Measurements from ENCODE around the gene GBP2.

DNA sequence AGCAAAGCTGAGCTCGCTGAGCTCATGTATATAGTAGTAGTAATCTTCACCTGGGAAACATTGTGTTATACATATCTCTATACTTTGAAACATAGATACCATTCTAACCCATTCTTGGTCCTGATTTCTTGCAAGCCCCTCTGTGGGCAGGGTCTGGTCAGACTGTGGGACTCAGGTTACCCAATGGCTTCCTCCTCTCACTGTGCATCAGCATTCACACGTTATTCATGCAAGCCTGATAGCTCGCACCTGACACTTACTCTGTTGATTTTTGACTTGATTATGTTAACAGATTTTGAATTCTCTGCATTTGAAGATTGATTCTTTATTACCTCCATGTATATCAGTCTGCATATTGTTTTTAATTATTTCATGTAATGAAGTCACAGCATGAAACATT is 48.6 kb upstream of the GBP2 start:
- TF ChIP-seq, protein P1, sequence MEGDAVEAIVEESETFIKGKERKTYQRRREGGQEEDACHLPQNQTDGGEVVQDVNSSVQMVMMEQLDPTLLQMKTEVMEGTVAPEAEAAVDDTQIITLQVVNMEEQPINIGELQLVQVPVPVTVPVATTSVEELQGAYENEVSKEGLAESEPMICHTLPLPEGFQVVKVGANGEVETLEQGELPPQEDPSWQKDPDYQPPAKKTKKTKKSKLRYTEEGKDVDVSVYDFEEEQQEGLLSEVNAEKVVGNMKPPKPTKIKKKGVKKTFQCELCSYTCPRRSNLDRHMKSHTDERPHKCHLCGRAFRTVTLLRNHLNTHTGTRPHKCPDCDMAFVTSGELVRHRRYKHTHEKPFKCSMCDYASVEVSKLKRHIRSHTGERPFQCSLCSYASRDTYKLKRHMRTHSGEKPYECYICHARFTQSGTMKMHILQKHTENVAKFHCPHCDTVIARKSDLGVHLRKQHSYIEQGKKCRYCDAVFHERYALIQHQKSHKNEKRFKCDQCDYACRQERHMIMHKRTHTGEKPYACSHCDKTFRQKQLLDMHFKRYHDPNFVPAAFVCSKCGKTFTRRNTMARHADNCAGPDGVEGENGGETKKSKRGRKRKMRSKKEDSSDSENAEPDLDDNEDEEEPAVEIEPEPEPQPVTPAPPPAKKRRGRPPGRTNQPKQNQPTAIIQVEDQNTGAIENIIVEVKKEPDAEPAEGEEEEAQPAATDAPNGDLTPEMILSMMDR (IDR thresholded peaks at IDR 0.05; ENCODE audit: extremely low read depth in 1 of 2, insufficient read depth in 1 of 2, low read depth in 1 of 2, low read length in 2 of 2), result no peak
- TF ChIP-seq EZH2 (IDR thresholded peaks at IDR 0.05; ENCODE audit: borderline replicate concordance, low read depth, low read length, severe bottlenecking) (no peak), POLR2A (IDR thresholded peaks at IDR 0.05; ENCODE audit: low read depth, low read length) (no peak)
